CD4-positive, alpha-beta T cell treated with Interleukin-15 for 1 hour (primary cell): ENCODE data around the gene KRT222.
A peak's percentile ranks its signal among the peaks of the same experiment; 100 is the strongest.

ENCODE experiments used
- DNase-seq: peaks from one replicate; pipeline ENCODE4 v3.0.0-alpha.2; 2020

Gene KRT222

DNA sequence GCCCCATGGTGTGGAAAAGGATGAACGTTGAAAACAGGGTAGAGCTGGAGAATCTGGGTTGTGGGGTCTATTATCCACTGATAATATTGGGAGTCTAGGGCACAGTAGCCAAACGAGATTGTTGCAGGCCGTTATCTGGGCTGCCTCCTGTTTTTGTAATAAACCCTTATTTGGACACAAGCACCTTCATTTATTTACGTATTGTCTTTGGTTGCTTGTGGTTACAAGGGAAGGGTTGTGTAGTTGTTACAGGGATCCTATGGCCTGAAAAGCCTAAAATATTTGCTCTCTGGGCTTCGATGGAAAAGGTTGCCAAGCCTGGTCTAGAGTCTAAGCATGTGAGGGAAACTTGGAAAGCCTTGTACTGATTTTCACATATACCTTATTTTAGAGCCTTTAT, 13.0 kb downstream of the KRT222 start:
- no peak for DNase-seq

GRCh38 chr17:40648384-40648968, 16.5 kb downstream of the KRT222 start:
- DNase-seq = no peak

GRCh38 chr17:40647624-40648383, 17.2 kb downstream of the KRT222 start, which contains the start of gene SMARCE1:
TSS of gene SMARCE1 (minus strand) at chr17:40647818. CDS start at chr17:40645802, 2,016 bp downstream.
- DNase-seq = peak; percentile 79

DNA sequence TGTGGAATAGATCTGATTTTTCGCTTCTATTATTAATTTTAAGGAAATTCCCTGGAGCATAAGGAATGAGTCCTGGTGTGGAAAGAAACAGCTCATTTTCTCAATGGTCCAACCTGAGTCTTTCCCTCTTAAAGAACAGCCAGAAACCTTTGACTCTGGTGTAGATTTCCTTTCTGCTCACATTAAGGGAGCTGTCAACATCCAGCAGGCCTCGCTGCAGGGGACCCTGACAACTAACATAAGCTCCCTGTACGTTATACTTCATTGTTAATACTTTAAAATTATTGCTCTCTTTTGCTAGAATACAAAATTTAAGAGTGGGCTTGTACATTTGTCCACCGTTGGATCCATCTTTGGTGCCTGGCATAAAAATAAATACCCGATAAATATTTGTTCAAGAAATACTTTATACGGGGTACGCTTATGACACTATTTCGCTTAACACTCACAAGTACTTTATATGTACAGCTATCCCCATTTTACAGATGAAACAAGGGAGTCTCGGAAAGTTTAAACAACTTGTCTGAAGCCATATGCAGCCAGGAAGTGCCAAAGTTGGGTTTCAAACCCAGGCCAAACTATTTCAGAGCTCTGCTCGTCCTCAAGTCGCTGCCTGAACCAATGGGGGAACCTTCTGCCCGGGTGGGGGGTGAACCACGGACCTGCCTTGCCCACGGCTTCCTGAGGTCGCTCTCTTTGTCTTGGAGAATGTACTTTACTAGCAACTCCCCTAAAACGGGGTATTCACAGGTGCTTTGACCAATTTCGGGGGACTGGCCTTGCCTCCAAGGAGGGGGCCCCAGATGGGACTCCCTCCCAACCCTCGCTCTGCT, 18.0 kb downstream of the KRT222 start:
- peak; percentile 41 for DNase-seq

DNA sequence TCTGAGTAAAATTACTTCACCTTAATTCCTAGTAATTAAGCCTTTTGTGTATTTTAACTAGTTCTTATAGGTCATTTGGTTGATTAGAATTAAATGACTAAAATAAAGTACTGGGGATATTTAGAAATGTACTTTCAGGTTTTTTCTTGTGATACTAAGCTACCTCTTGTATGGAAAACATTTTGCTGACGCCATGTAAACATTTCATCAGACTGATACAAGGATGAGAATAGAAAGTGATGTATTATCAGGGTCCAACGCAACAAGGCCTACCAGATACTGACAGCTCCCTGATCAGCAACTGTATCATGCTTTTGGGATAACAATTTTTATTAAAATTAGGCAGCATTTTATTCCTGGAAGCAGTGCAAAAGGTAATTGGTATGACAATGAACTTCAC, 19.0 kb downstream of the KRT222 start:
- DNase-seq = no peak

DNA sequence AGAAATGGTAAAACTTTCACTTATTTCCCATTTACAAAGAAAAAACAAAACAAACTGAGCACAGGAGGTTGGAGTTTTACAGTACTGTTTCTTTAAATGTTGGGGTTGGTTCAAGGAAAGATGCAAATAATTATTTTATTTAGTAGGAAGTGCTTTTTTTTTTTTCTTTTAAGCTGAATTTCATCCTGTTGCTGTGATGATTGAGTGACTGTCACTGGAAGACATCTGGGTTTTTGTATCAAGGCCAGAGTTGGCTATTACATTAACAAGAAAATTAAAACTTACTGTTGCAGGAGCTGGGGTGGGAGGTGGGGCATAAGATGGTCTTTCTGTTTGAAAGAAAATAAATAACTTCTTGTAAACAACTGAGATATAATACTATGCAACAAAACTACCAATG, 19.7 kb downstream of the KRT222 start:
- DNase-seq = no peak

DNA sequence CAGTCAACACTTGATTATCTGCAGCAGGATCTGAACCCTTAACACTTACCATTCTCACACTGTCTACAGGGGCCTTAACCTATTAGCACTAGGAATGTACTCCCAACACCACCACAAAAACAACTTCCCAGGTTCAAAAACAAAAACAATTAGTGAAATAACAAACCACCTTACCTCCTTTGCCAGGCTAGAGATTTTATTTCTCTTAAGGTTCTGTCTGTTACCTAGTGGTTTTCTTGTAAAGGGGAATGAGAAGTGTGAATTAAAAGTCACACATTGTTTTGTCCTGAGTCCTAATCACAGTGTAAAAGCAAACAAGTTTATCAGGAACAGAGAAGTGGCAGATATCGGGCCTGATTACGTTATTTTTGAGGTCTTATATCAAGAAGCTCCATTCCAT, 27.0 kb downstream of the KRT222 start:
- no peak for DNase-seq

- no peak for DNase-seq
Measured at GRCh38 chr17:40633871-40634270, 31.1 kb downstream of the KRT222 start.

DNA sequence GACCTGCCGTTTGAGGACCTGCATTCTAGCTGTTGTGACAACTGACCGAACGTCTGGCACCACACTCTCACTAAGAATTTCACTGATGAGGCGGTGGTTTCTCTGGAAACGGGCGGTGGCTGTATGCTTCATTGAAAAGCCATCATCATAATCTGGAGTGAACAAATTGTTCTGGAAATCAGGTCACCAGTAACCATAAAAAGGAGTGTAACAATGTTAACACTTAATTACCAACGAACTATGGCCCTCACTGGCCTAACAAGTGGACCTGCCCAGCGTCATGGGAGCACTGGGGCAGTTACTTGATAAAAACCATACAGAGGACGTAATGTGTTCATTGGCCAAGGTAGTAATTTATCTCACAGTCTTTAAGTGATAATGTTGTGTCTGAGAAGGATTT, 32.8 kb downstream of the KRT222 start:
- DNase-seq = no peak

GRCh38 chr17:40629842-40630241, 35.1 kb downstream of the KRT222 start:
- no peak for DNase-seq

GRCh38 chr17:40625311-40625710, 39.7 kb downstream of the KRT222 start:
- DNase-seq = no peak

GRCh38 chr17:40623419-40624210, 41.4 kb downstream of the KRT222 start:
- no peak for DNase-seq

DNA sequence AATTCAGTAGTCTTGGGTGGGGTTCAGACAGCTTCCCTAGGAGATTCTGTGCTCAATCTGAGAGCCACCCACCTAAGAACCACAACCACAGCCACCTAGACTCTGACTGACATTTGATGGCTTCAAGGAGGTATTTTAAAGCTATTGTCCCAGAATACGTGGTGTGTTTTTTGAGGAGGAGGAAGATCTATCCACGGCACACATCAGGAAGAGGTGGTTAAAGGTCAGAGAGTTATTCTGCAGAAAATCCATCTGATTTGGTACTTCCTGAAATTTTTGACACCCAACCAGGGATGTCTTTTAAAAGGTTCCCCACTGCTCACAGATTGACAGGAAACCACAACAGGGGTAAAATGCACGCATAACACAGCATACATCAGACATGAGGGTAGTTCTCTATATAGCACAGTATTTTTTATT, 42.5 kb downstream of the KRT222 start:
- DNase-seq = no peak

- DNase-seq = no peak
Measured at GRCh38 chr17:40621578-40621977, 43.4 kb downstream of the KRT222 start.

- no peak for DNase-seq
Measured at GRCh38 chr17:40621019-40621418, 44.0 kb downstream of the KRT222 start.

GRCh38 chr17:40618754-40619625, 46.0 kb downstream of the KRT222 start:
- DNase-seq = no peak

- DNase-seq = no peak
Measured at GRCh38 chr17:40617678-40618240, 47.2 kb downstream of the KRT222 start.

DNA sequence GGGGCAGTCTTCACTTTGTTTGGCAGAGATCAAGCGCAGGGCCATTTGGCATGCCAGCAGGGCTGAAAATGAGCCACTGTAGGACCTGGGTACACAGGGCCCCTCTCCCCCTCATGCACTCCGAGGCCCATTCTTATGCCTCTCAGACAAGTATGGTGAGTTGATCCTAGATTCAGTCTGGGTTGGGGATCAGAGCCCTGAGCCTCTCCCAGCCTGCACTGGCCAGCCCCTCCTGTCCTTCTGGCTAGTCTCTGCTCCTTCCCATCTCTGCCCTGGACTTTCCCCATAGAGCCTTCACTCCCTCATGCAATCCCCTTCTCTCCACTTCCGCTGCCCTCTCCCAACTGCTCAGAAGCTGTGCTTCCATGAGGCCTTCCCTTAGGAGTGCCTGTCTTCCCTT, 48.4 kb downstream of the KRT222 start:
- DNase-seq = no peak

DNA sequence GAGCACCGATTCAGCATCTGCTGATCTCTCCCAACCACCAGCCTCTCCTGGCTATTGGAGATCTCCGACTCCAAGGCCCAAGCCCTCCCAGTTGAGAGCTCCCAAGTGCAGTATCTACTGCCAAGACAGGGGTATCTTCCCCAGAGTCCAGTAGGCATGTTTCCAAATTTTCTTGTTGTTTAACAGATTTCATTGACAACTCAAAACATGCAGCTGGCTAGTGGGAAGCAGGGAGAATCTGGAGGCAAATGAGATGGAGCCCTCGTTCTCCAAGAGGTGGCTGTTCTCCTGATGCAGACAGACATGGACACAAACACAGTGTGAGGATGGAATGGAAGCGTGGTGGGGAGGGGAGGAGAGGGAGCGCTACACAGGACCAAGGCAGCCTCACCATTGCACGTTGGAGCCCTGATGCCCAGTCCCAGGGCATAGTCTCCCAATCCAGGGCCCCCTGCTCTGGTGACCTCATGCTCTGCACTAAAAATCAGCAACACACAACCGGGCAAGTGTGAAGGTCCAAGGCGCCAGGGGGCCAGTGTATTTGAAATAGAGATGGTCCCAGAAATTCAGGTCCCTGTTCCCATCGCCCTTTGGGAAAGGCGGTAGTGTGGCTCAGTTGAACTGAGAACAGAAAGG, 49.0 kb downstream of the KRT222 start:
- no peak for DNase-seq

- peak; percentile 69 for DNase-seq
Measured at GRCh38 chr17:40615068-40615840, 49.7 kb downstream of the KRT222 start.
